HG03045 (cell line): Measurements from ENCODE around the gene NXPE4.
"Not testable (repeated sequence)": the region's sequence is repeated elsewhere in the genome, so short reads cannot be mapped to it uniquely, and the experiment has no call there.

Experiments used
- ATAC-seq: cut with Tn5 transposase; IDR thresholded peaks from one replicate; pipeline ENCODE4 v1.9.1; 2021; ENCODE audit warnings: mild to moderate bottlenecking, moderate library complexity; ENCODE audit not compliant: unreplicated experiment

NXPE4 gene

GRCh38 chr11:114610984-114611944 is 15.7 kb upstream of the NXPE4 start:
- no peak for ATAC-seq

- no peak for ATAC-seq
Measured at GRCh38 chr11:114610550-114610949, 15.0 kb upstream of the NXPE4 start.

GRCh38 chr11:114609429-114609828 is 13.8 kb upstream of the NXPE4 start:
- ATAC-seq: no peak

DNA sequence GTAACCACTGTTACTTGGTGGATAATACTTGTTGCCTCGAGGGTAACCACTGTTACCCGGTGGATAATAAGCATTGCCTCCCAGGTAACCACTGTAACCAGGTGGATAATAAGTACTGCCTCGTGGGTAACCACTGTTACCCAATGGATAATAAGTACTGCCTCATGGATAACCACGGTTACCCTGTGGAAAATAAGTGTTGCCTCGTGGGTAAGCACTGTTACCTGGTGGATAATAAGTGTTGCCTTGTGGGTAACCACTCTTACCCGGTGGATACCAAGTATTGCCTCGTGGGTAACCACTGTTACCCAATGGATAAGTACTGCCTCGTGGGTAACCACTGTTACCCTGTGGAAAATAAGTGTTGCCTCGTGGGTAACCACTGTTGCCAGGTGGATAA is 13.0 kb upstream of the NXPE4 start:
- ATAC-seq: not testable (repeated sequence)

DNA sequence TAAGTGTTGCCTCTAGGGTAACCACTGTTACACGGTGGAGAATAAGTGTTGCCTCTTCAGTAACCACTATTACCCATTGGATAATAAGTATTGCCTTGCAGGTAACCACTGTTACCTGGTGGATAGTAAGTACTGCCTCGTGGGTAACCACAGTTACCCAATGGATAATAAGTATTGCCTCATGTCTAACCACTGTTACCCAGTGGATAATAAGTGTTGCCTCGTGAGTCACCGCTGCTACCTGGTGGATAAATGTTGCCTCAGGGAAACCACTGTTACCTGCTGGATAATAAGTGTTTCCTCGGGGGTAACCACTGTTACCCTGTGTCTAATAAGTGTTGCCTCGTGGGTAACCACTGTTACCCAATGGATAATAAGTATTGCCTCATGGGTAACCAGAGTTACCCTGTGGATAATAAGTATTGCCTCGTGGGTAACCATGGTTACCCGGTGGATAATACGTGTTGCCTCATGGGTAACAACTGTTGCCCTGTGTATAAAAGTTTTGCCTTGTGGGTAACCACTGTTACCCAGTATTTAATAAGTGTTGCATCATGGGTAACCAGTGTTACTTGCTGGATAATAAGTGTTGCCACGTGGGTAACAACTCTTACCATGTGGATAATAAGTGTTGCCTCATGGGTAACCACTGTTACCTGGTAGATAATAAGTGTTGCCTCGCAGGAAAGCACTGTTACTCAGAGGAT is 12.3 kb upstream of the NXPE4 start:
- no peak for ATAC-seq

DNA sequence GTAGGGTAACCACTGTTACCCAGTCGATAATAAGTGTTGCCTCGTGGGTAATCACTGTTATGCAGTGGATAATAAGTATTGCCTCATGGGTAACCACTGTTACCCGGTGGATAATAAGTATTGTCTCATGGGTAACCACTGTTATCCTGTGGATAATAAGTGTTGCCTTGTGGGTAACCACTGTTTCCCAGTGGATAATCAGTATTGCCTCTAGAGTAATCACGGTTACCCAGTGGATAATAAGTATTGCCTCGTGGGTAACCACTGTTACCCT is 11.2 kb upstream of the NXPE4 start:
- ATAC-seq: not testable (repeated sequence)

DNA sequence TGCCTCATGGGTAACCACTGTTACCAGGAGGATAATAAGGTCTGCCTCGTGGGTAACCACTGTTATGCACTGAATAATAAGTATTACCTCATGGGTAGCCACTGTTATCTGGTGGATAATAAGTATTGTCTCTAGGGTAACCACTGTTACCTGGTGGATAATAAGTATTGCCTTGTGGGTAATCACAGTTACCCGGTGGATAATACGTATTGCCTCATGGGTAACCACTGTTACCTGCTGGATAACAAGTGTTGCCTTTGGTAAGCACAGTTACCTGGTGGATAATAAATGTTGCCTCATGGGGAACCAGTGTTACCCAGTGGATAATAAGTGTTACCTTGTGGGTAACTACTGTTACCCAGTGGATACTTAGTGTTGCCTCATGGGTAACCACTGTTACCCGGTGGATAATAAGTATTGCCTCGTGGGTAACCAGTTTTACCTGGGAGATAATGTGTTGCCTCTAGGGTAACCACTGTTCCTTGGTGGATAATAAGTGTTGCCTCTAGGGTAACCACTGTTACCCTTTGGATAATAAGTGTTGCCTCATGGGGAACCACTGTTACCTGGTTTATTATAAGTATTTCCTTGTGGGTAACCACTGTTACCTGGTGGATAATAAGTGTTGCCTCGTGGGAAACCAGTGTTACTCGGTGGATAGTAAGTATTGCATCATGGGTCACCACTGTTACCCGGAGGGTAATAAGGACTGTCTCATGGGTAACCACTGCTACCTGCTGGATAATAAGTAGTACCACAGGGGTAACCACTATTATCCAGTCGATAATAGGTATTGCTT is 10.6 kb upstream of the NXPE4 start:
- ATAC-seq: no peak

DNA sequence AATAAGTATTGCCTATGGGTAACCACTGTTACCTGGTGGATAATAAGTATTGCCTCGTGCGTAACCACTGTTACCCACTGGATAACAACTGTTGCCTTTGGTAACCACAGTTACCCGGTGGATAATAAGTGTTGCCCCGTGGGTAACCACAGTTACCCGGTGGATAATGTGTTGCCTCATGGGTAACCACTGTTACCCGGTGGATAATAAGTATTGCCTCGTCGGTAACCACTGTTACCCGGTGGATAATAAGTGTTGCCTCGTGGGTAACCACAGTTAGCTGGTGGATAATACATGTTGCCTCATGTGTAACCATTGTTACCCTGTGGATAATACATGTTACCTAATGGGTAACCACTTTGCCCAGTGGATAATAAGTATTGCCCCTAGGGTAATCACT is 9.8 kb upstream of the NXPE4 start:
- ATAC-seq: no peak

DNA sequence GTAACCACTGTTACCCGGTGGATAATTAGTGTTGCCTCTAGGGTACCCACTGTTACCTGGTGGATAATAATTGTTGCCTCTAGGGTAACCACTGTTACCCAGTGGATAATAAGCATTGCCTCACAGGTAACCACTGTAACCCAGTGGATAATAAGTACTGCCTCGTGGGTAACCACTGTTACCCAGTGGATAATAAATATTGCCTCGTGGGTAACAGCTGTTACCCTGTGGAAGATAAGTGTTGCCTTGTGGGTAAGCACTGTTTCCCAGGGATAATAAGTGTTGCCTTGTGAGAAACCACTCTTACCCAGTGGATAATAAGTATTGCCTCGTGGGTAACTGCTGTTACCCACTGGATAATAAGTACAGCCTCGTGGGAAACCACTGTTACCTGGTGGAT is 9.3 kb upstream of the NXPE4 start:
- ATAC-seq: no peak

- ATAC-seq: no peak
Measured at GRCh38 chr11:114604179-114604813, 8.7 kb upstream of the NXPE4 start.

- ATAC-seq: not testable (repeated sequence)
Measured at GRCh38 chr11:114603151-114603550, 7.6 kb upstream of the NXPE4 start.

- ATAC-seq: no peak
Measured at GRCh38 chr11:114598461-114598860, 2.9 kb upstream of the NXPE4 start.

DNA sequence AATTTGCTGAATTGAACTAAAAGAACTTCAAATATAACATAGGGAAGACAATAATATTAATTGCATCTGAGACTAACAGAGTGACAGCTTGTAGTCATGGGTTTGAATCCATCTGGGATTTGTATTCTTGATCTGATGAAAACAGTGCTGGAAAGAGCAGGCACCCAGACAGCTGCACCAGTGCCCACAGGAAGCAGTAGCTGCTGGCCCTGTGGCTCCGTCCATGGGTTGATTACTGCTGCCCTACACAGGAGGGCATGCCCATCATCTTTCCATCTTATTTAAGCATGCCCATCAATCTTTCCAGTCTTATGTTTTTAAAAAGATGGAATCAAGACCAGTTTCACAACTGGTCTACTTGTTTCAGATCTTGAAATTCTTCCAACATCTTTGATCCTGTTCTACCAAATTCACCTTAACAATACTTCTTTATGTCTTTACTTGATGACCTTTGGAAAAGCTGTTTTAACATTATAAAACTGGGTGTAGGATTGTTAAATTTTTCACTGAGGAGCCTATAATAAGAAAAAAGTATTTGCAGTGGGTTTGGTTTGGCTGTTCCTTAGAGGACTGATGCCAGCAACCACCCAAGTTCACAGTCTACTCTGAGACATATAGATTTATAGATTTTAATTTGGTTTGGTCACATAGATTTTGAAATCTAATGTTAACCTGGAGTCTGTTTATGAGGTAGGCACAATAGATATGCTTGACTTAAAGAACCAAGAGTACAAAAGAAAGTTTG is 761 bp upstream of the NXPE4 start:
- no peak for ATAC-seq

GRCh38 chr11:114594703-114595102 is 883 bp downstream of the NXPE4 start:
- no peak for ATAC-seq

DNA sequence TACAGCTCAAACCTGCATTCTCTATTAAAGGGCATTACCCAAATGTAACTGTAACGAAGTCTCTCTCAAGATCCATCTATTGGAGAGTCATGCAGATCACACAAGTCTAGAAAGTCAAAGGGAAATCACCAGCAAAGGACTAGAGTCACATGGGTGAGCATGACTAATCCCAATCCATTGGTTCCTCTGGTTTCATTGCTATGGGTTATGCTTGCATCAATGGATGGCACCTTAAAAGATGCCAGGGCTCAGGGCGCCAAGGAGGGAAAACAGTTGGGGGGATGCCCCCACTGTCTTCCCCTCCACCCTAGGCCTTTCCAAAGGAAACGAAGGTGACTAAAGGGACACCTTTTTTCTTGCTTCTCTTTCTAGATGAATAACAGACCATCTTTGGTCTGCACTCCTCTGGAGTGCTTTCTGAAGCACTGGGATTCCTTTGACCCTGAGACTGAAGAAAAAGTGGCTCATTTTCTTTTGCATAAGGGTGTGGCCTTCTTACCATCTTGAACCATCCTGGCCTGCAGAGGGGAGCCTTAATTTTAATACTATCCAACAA is 8.1 kb downstream of the NXPE4 start:
- no peak for ATAC-seq

DNA sequence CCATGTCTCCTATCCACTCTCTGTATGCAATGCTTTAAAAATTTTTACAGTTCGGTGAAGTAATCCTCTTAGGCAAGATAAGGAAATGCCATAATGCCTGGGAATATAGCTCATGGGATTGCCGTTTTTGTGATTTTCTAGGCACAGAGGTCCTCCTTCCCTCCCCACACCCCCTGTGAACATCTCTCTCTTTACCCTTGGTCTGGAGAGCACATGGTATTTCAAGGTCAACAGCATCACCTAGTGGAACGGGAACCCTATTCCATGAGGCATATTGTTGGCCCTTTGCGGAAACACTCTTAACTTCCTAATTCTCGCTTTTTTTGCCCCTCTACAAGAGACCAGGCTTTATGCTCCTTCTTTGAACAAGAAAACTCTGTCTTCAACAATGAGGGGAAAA is 8.8 kb downstream of the NXPE4 start:
- ATAC-seq: no peak

- ATAC-seq: no peak
Measured at GRCh38 chr11:114571712-114572111, 23.9 kb downstream of the NXPE4 start.

- ATAC-seq: no peak
Measured at GRCh38 chr11:114569801-114570200, 25.8 kb downstream of the NXPE4 start.

GRCh38 chr11:114566276-114566675 is 29.3 kb downstream of the NXPE4 start:
- no peak for ATAC-seq

GRCh38 chr11:114564831-114565230 is 30.8 kb downstream of the NXPE4 start:
- no peak for ATAC-seq
